Astrocyte (in vitro differentiated cells and primary cell): ENCODE results near the gene GAB2.

ENCODE experiments used
- EZH2 ChIP-seq: IDR thresholded peaks from 2 replicates; pipeline ENCODE4 v1.6.1; 2012; ENCODE audit warnings: mild to moderate bottlenecking, low read length, inconsistent platforms; ENCODE audit not compliant: insufficient read depth
- TF ChIP-seq, protein P1 (sequence below): IDR thresholded peaks from 2 replicates; pipeline ENCODE4 v1.5.1; 2011; ENCODE audit warnings: low read depth, mild to moderate bottlenecking, inconsistent platforms, low read length, moderate library complexity; ENCODE audit not compliant: insufficient read depth

DNA sequence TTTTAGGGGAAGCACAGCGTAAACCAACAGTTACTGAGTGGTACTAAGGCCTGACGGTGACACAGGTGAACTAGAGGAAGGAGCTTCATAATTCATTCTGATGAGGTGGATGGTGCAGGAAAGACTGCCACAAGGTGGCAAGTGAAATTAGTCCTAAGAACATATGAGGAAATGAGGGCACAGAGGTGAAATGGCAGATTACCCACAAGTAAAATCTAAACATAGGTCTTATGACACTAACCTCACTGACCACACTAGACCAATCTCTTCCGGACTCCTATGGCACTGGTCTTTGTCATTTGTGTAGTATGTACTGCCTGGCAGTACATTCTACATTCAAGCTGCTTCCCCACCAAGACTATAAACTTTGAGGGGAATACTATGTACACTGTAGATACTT, 20.2 kb downstream of the GAB2 start:
- TF ChIP-seq, protein P1, sequence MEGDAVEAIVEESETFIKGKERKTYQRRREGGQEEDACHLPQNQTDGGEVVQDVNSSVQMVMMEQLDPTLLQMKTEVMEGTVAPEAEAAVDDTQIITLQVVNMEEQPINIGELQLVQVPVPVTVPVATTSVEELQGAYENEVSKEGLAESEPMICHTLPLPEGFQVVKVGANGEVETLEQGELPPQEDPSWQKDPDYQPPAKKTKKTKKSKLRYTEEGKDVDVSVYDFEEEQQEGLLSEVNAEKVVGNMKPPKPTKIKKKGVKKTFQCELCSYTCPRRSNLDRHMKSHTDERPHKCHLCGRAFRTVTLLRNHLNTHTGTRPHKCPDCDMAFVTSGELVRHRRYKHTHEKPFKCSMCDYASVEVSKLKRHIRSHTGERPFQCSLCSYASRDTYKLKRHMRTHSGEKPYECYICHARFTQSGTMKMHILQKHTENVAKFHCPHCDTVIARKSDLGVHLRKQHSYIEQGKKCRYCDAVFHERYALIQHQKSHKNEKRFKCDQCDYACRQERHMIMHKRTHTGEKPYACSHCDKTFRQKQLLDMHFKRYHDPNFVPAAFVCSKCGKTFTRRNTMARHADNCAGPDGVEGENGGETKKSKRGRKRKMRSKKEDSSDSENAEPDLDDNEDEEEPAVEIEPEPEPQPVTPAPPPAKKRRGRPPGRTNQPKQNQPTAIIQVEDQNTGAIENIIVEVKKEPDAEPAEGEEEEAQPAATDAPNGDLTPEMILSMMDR, result no peak
- TF ChIP-seq EZH2, result no peak
